ENCODE data around the gene SLU7. TPM values are rescaled to one million over a fixed set of nuclear protein-coding genes. Genes with fewer than 3 reads are reported as not detected.
A peak's percentile ranks its signal among the peaks of the same experiment; 100 is the strongest.

The SLU7 gene
- 100 to 1,000 TPM in 1 of 4 donors, 10 to 100 TPM in 3; 61.4 to 103 (median 87.2) TPM for total RNA-seq

DNA sequence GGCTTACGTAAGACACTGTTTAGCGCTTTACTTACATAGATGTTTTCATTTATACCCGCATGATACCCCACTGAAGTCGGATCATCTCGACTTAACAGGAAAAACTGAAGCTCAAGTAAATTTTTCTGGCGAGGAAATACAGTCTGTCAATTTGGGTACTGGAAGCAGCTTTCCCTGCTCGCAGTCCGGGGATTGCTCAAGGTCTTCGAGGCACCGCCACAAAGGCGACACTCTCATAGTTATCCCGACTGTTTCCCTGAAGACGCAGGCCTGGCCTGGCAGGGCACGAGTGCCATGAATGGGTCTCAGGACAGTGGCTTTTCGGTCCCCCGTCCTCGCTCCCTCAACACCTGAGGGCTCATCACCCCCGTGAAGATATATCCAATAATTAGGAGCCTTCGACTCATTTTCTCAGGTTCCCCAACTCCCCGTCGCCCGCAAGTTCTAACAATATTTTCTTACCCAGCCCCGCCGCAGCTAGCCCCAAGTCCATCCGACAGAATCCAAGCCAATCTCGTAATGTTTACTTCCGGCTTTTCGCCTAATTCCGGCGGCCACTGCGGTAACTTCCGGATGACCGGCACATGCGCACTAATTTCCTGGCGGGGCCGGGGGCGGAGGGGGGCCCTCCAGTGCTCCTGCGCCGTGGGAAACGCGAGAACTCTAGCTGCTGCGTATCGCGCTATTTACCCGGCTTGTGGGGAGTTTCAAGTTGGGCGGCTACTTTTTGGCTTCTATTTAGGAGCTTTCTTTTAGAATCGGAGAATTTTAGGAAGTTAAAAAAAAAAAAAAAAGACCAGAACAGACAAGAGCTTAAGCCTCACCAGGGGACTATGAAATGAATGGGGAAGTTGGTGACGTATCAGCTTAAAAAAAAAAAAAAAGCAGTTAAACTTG is at the start of gene SLU7:
Gene SLU7, minus strand, starts transcription at position 521 of the 897 bp plus-strand sequence. CDS start 3,787 bp downstream, outside the sequence.
- peaks cover 0 to 12% of the 10 kb centered on the region in 2 donors for H3K36me3 ChIP-seq
- H3K27me3 ChIP-seq = no peaks in the 10 kb centered on the region
- peak; percentile 89 to 92 for DNase-seq
- H3K4me3 ChIP-seq = peak within 1 kb of the TSS; percentile 66 to 92 (median 84)
- peak; percentile 91 to 94 for ATAC-seq
- H3K27ac ChIP-seq = peak within 1 kb of the TSS; percentile 87 to 91 (median 88)
- H3K4me1 ChIP-seq = peaks cover 27 to 28% of the 10 kb centered on the region in 2 donors
- H3K9me3 ChIP-seq = no peaks in the 10 kb centered on the region
- in situ Hi-C loops (cut with MboI; ENCODE audit: low sequenced_read_pairs in 4 of 4) = no loop called here
- no peak for TF ChIP-seq CTCF (IDR thresholded peaks at IDR 0.05 in 4 of 5, conservative IDR thresholded peaks at IDR 0.05 in 1 of 5)
- TF ChIP-seq POLR2A (IDR thresholded peaks at IDR 0.05) = peak; percentile 63 to 67
- intact Hi-C loops (cut with DNase I; ENCODE audit: low total_unique reads) = loop anchor here (5.0 kb wide), 1 partner anchor 302 kb away; the partner anchor contains the start of gene PWWP2A

GRCh38 chr5:160468363-160468975 is 49.6 kb upstream of the SLU7 start:
- DNase-seq (no peak), ATAC-seq (no peak)
- Histone ChIP-seq H3K4me1 (peaks cover 0 to 3% of the 10 kb centered on the region in 2 donors), H3K9me3 (no peaks in the 10 kb centered on the region), H3K27ac (no peak overlapping the region), H3K27me3 (no peaks in the 10 kb centered on the region), H3K4me3 (peak overlapping the region in 2 of 4 donors; percentile 19 to 38), H3K36me3 (no peaks in the 10 kb centered on the region)
- intact Hi-C loops (cut with DNase I; ENCODE audit: low total_unique reads) (no loop called here), in situ Hi-C loops (cut with MboI; ENCODE audit: low sequenced_read_pairs in 4 of 4) (no loop called here)
- TF ChIP-seq POLR2A (IDR thresholded peaks at IDR 0.05) = no peak
- no peak for TF ChIP-seq CTCF (IDR thresholded peaks at IDR 0.05 in 4 of 5, conservative IDR thresholded peaks at IDR 0.05 in 1 of 5)

- Histone ChIP-seq H3K27me3 (no peaks in the 10 kb centered on the region), H3K4me3 (peak overlapping the region in 3 of 4 donors; percentile 19 to 38 (median 26)), H3K36me3 (no peaks in the 10 kb centered on the region), H3K4me1 (peaks cover 0 to 3% of the 10 kb centered on the region in 2 donors), H3K9me3 (no peaks in the 10 kb centered on the region), H3K27ac (no peak overlapping the region)
- DNase-seq = peak; percentile 31 to 37
- no peak for TF ChIP-seq POLR2A (IDR thresholded peaks at IDR 0.05)
- TF ChIP-seq CTCF (IDR thresholded peaks at IDR 0.05 in 4 of 5, conservative IDR thresholded peaks at IDR 0.05 in 1 of 5) = no peak
- in situ Hi-C loops (cut with MboI; ENCODE audit: low sequenced_read_pairs in 4 of 4) = no loop called here
- intact Hi-C loops (cut with DNase I; ENCODE audit: low total_unique reads) = no loop called here
- peak in 1 of 2 donors; percentile 55 for ATAC-seq
These were observed 48.9 kb upstream of the SLU7 start for GRCh38 chr5:160467555-160468362.

DNA sequence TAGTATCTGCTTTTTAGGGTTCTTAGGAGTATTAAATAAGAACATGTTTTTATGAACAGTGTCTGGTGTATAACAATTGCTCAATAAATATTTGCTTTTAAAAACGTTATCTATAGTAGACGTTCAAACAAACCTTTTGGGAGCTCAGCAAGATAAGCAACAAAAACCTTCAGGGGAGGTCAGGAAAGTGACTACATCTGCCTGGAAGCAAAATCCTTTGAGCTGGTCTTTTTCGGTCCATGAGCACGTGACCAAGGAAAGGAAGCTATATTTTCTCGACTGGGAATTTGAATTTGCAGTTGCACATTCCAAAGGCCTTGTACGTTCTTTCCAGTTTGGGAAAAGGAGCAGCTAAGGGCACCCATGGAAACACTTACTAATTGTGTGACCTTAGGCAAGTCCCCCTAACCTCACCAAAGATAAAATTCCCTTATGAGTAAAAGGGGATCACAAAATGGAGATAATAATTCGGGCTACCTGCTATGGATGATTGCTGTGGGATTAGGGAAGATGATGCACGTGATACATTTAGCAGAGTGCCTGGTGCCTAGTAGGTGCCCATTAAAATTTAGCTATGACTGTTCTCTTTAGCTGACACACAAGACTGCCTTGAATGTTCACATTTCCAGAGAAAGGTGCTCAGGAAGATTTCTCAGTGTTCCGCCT is 48.1 kb upstream of the SLU7 start:
- H3K36me3 ChIP-seq = no peaks in the 10 kb centered on the region
- TF ChIP-seq POLR2A (IDR thresholded peaks at IDR 0.05) (no peak), CTCF (IDR thresholded peaks at IDR 0.05 in 4 of 5, conservative IDR thresholded peaks at IDR 0.05 in 1 of 5) (no peak)
- in situ Hi-C loops (cut with MboI; ENCODE audit: low sequenced_read_pairs in 4 of 4) = no loop called here
- no peak overlapping the region for H3K27ac ChIP-seq
- peaks cover 0 to 3% of the 10 kb centered on the region in 2 donors for H3K4me1 ChIP-seq
- no peak for ATAC-seq
- H3K9me3 ChIP-seq = no peaks in the 10 kb centered on the region
- no peak for DNase-seq
- peak overlapping the region in 1 of 4 donors; percentile 38 for H3K4me3 ChIP-seq
- intact Hi-C loops (cut with DNase I; ENCODE audit: low total_unique reads) = no loop called here
- H3K27me3 ChIP-seq = no peaks in the 10 kb centered on the region

All from gastrocnemius medialis (tissue), 4 donors.